ENCODE measurements around the gene MORN4.

DNA sequence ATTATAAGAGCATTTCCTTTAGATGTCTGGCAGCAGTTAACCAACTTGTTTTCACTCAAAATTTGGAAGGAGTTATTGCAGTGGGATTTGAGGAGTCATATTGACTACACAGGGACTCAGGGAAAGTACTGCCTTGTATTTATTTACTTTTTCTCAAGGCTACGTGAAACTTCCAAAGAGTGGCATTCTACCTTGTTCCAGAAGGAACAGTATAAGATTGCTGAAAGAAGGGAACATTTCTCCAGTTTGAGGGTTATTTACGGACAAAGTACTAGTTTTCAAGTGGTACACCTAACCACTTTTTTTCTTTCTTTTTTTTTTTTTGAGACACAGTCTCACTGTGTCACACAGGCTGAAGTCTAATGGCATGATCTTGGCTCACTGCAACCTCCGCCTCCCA lies 5.1 kb downstream of the MORN4 start:
- no peak for TF ChIP-seq CTCF (conservative IDR thresholded peaks at IDR 0.05; ENCODE audit: low read length)
- no peak for TF ChIP-seq EZH2phosphoT487 (IDR thresholded peaks at IDR 0.05; ENCODE audit: borderline replicate concordance, low read depth, low read length)
